Activated naive CD4-positive, alpha-beta T cell treated with anti-CD3 and anti-CD28 coated beads, Interleukin-2, amount 50 U/mL, for 72 hours (primary cell): ENCODE results near the gene ABLIM2. TPM values are rescaled to one million over a fixed set of nuclear protein-coding genes. Genes with fewer than 3 reads are reported as not detected.
A peak's percentile ranks its signal among the peaks of the same experiment; 100 is the strongest.

Experiments used
- ATAC-seq, 2 donors: fragments of 150-1000 bp; cut with Tn5 transposase; 2 replicates each; pipeline ENCODE4 v1.10.0; 2021; ENCODE audit warnings: mild to moderate bottlenecking in 2 of 2, moderate library complexity in 2 of 2
- DNase-seq, 2 donors: peaks; one replicate each; pipeline ENCODE4 v3.0.0; 2021 to 2022; ENCODE audit warnings: low spot score in 2 of 2
- H3K27ac Mint-ChIP-seq, 2 donors: one replicate each; pipeline ENCODE4 v1.8.0; 2022; ENCODE audit warnings: mild to moderate bottlenecking in 2 of 2, mixed read lengths in 2 of 2
- H3K36me3 Mint-ChIP-seq, 2 donors: one replicate each; pipeline ENCODE4 v1.8.0; 2022; ENCODE audit warnings: mixed read lengths in 2 of 2
- H3K9me3 Mint-ChIP-seq, 2 donors: one replicate each; pipeline ENCODE4 v1.8.0; 2022; ENCODE audit warnings: mixed read lengths in 2 of 2
- total RNA-seq, 2 donors: library from RNA; stranded (reverse); gene quantifications; one replicate each; pipeline ENCODE4 v1.2.3, GENCODE V29; 2022

ABLIM2 gene
- total RNA-seq, 2 donors from 2014 or later: 0.27 to 0.41 TPM

- ATAC-seq: no peak
- no peak for DNase-seq
- H3K27ac Mint-ChIP-seq: no peak overlapping the region
- no peaks in the 10 kb centered on the region for H3K36me3 Mint-ChIP-seq
- H3K9me3 Mint-ChIP-seq: no peaks in the 10 kb centered on the region
Observed at GRCh38 chr4:8019396-8020365, 138.9 kb downstream of the ABLIM2 start.

GRCh38 chr4:8016527-8016926 is 142.1 kb downstream of the ABLIM2 start:
- H3K9me3 Mint-ChIP-seq: no peaks in the 10 kb centered on the region
- DNase-seq: no peak
- H3K27ac Mint-ChIP-seq: no peak overlapping the region
- no peak for ATAC-seq
- no peaks in the 10 kb centered on the region for H3K36me3 Mint-ChIP-seq

- Mint-ChIP-seq H3K9me3 (no peaks in the 10 kb centered on the region), H3K27ac (no peak overlapping the region), H3K36me3 (no peaks in the 10 kb centered on the region)
- no peak for DNase-seq
- ATAC-seq: no peak
Observed at GRCh38 chr4:8015512-8015911, 143.1 kb downstream of the ABLIM2 start.

GRCh38 chr4:8013976-8014726 is 144.5 kb downstream of the ABLIM2 start:
- no peak for ATAC-seq
- H3K36me3 Mint-ChIP-seq: no peaks in the 10 kb centered on the region
- DNase-seq: no peak
- no peaks in the 10 kb centered on the region for H3K9me3 Mint-ChIP-seq
- no peak overlapping the region for H3K27ac Mint-ChIP-seq

GRCh38 chr4:8012517-8012916 is 146.1 kb downstream of the ABLIM2 start:
- DNase-seq (no peak), ATAC-seq (no peak)
- H3K27ac Mint-ChIP-seq: no peak overlapping the region
- no peaks in the 10 kb centered on the region for H3K9me3 Mint-ChIP-seq
- no peaks in the 10 kb centered on the region for H3K36me3 Mint-ChIP-seq

GRCh38 chr4:8010618-8011017 is 148.0 kb downstream of the ABLIM2 start:
- ATAC-seq (no peak), DNase-seq (no peak)
- Mint-ChIP-seq H3K36me3 (no peaks in the 10 kb centered on the region), H3K9me3 (no peaks in the 10 kb centered on the region), H3K27ac (no peak overlapping the region)

- ATAC-seq: no peak
- DNase-seq: no peak
- no peaks in the 10 kb centered on the region for H3K9me3 Mint-ChIP-seq
- no peak overlapping the region for H3K27ac Mint-ChIP-seq
- no peaks in the 10 kb centered on the region for H3K36me3 Mint-ChIP-seq
Observed at GRCh38 chr4:8009710-8010511, 148.7 kb downstream of the ABLIM2 start.

GRCh38 chr4:8009097-8009496 is 149.5 kb downstream of the ABLIM2 start:
- DNase-seq: no peak
- no peak overlapping the region for H3K27ac Mint-ChIP-seq

GRCh38 chr4:8008391-8008790 is 150.2 kb downstream of the ABLIM2 start:
- Mint-ChIP-seq H3K9me3 (no peaks in the 10 kb centered on the region), H3K27ac (no peak overlapping the region)

More at GRCh38 chr4:8009097-8009496, 149.5 kb downstream of the ABLIM2 start:
- H3K36me3 Mint-ChIP-seq: no peaks in the 10 kb centered on the region
- no peaks in the 10 kb centered on the region for H3K9me3 Mint-ChIP-seq
- ATAC-seq: no peak

GRCh38 chr4:8007581-8007980 is 151.0 kb downstream of the ABLIM2 start:
- H3K27ac Mint-ChIP-seq: no peak overlapping the region
- DNase-seq: no peak
- ATAC-seq: no peak
- H3K9me3 Mint-ChIP-seq: no peaks in the 10 kb centered on the region
- no peaks in the 10 kb centered on the region for H3K36me3 Mint-ChIP-seq

More at GRCh38 chr4:8008391-8008790, 150.2 kb downstream of the ABLIM2 start:
- no peak for DNase-seq
- no peak for ATAC-seq
- H3K36me3 Mint-ChIP-seq: no peaks in the 10 kb centered on the region

- no peak overlapping the region for H3K27ac Mint-ChIP-seq
Observed at GRCh38 chr4:8006471-8006870, 152.1 kb downstream of the ABLIM2 start.

GRCh38 chr4:8005814-8006215 is 152.8 kb downstream of the ABLIM2 start:
- no peaks in the 10 kb centered on the region for H3K9me3 Mint-ChIP-seq
- DNase-seq (no peak), ATAC-seq (no peak)

More at GRCh38 chr4:8006471-8006870, 152.1 kb downstream of the ABLIM2 start:
- Mint-ChIP-seq H3K9me3 (no peaks in the 10 kb centered on the region), H3K36me3 (no peaks in the 10 kb centered on the region)
- DNase-seq: no peak
- no peak for ATAC-seq

GRCh38 chr4:8005033-8005808 is 153.4 kb downstream of the ABLIM2 start:
- ATAC-seq: no peak
- H3K36me3 Mint-ChIP-seq: no peaks in the 10 kb centered on the region
- no peaks in the 10 kb centered on the region for H3K9me3 Mint-ChIP-seq
- DNase-seq: no peak
- H3K27ac Mint-ChIP-seq: no peak overlapping the region

More at GRCh38 chr4:8005814-8006215, 152.8 kb downstream of the ABLIM2 start:
- Mint-ChIP-seq H3K36me3 (no peaks in the 10 kb centered on the region), H3K27ac (no peak overlapping the region)

GRCh38 chr4:8004066-8004465 is 154.5 kb downstream of the ABLIM2 start:
- Mint-ChIP-seq H3K9me3 (no peaks in the 10 kb centered on the region), H3K27ac (no peak overlapping the region), H3K36me3 (no peaks in the 10 kb centered on the region)
- ATAC-seq (no peak), DNase-seq (no peak)

GRCh38 chr4:8002525-8003309 is 155.9 kb downstream of the ABLIM2 start:
- H3K27ac Mint-ChIP-seq: peak overlapping the region; percentile 17 to 32
- DNase-seq (no peak), ATAC-seq (no peak)
- H3K36me3 Mint-ChIP-seq: no peaks in the 10 kb centered on the region
- no peaks in the 10 kb centered on the region for H3K9me3 Mint-ChIP-seq
